ENCODE results near the gene NAA20.
A peak's percentile ranks its signal among the peaks of the same experiment; 100 is the strongest.
"Not testable (repeated sequence)": the region's sequence is repeated elsewhere in the genome, so short reads cannot be mapped to it uniquely, and the experiment has no call there.

NAA20 gene

GRCh38 chr20:19991854-19992253, 25.3 kb upstream of the NAA20 start:
- no peak for DNase-seq (ENCODE audit: low read depth)

- DNase-seq (ENCODE audit: low read depth), result peak; percentile 97
Measured at GRCh38 chr20:19992996-19993908, 23.9 kb upstream of the NAA20 start.

GRCh38 chr20:19993958-19994669, 23.0 kb upstream of the NAA20 start:
- DNase-seq (ENCODE audit: low read depth), result no peak

DNA sequence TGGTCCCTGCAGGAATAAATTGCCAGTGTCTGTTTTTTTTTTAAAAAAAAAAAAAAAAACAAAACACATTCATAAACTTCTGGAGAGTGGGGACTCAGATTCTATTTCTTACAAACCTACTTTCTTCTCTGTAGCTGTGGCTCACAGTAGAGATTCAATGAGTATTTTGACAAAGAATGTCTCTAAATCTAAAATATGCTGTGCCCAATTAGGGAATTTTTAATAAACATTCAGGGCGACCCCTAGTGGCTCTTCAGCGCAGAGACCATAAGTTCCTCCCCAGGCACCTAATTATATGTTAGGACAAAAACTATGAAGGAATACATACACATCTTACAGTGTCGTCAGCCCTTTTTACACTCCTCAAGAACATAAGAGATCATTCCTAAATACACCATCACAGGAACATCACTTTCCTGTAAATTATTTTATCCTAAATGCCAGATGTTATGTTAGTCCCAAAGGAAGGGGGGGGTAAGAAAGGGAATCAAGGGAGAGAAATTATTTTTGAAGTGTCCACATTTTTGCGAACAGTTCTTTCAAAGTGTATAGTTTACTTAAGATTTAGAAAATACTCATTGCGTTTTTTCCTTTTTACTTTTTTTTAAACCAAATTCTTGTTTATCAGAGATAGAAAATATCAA, 21.8 kb upstream of the NAA20 start:
- DNase-seq (ENCODE audit: low read depth), result no peak

DNA sequence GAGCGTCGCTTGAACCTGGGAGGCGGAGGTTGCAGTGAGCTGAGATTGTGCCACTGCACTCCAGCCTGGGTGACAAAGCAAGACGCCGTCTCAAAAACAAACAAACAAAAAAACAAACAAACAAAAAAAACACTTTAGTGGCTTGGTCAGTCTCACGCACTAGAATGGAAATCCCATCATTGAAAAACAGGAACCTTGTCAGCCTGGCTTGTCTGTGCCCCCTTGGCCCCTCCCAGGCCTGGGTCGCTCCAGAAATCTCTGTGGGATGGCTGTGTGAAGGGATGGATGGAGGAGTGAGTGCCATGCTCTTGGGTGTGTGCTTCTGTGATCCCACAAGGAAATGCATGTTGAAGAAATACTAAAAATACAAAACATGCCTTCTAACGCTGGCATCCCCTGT, 20.9 kb upstream of the NAA20 start:
- DNase-seq (ENCODE audit: low read depth), result no peak

DNA sequence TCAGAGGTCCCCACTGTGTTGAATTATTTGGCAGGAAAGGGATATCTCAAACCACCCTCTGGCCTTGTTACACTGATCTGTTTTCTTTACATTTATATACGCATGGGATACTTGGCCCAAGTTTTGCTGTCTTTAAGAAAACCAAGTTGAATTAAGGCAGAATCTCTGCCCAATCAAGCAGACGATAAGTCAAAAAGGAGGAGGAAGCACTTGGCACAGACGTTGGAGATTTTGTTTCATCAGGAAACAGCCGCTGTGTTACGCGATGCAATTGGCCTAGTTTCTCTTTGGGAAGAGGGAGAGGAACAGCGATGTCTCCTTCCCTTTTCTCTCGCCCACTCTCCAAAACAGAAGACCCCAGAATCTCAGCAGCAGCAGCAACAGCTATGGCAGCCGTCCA, 20.2 kb upstream of the NAA20 start:
- no peak for DNase-seq (ENCODE audit: low read depth)

DNA sequence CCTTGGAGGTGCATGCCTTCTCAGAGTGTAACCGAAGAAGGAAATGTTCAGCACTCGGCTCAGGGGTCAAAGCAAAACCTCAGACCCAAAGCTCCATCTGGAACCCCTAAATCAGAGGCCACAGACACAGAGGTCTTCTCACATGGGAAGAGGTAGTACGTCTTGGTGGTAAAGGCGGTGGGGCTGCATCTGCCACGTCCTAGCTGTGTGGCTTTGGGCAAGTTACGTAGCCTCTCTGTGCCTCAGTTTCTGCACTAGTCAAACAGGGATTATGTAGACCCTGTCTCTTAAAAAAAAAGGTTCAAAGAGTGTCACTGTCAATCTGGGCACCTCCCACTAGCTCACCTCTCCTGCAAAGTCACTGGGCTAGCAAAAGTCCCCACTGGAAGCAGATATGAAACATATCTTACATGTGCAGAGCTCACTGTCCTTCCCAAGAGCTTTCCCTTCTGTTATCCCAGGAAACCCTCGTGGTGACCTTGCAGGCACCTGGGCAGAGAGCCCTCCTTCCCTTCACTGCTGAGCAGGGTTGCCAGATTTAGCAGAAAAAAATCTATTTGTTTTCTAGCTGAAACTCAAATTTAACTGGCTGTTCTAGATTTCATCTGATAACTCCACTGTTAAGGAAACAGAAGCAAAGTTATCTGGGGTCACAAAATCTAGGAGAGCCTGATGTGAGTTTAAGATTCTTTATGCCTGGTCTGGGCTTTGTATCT, 18.0 kb upstream of the NAA20 start:
- DNase-seq (ENCODE audit: low read depth), result no peak

GRCh38 chr20:20000211-20000968, 16.8 kb upstream of the NAA20 start:
- DNase-seq (ENCODE audit: low read depth), result no peak

DNA sequence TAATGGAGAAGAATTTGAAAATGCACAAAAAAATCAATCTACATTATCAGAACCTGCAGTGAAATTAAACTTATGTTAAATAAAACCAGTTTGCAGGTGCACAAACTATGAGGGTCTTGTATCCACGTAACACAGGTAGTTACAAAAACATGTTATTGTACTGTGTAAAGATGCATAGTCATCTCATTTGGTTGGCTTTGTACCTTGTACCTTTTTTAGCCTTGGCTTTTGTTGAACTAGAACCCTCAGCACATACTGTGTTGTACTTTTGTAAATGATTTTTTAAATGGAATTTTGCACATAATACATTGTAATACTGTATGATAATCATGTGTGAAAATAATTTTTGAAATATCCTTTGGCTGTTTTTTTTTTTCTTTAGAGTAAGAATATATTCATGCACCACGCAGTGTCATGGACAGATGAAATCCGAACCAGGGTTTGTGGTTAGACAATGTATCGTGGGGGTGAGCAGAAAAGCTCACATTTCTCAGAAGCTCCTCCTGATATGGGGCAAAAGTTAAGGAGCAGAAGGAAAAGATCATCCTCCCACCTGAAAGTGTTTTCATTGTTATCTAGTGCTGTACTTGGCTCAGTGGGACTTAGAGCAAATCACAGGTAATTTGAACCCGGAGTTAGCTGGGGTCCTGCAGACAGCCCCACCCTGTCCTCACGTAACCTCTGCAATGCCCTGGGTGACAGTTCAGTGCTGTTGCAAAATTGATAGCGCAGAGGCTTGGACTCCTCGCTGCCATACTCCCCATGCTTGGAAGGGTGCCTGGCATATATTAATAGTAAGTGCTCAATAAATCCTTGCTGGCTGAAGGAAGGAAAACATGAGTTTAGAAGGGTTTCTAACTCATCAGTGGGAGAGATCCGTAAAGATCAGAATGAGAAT, 14.8 kb upstream of the NAA20 start:
- DNase-seq (ENCODE audit: low read depth), result no peak

- DNase-seq (ENCODE audit: low read depth), result no peak
Measured at GRCh38 chr20:20003031-20003954, 13.9 kb upstream of the NAA20 start.

GRCh38 chr20:20003955-20004322, 13.2 kb upstream of the NAA20 start:
- not testable (repeated sequence) for DNase-seq (ENCODE audit: low read depth)

- DNase-seq (ENCODE audit: low read depth), result no peak
Measured at GRCh38 chr20:20005342-20005741, 11.8 kb upstream of the NAA20 start.

GRCh38 chr20:20009784-20010253, 7.3 kb upstream of the NAA20 start:
- DNase-seq (ENCODE audit: low read depth), result no peak

- no peak for DNase-seq (ENCODE audit: low read depth)
Measured at GRCh38 chr20:20010639-20011500, 6.3 kb upstream of the NAA20 start.

- DNase-seq (ENCODE audit: low read depth), result no peak
Measured at GRCh38 chr20:20012541-20012940, 4.6 kb upstream of the NAA20 start.

DNA sequence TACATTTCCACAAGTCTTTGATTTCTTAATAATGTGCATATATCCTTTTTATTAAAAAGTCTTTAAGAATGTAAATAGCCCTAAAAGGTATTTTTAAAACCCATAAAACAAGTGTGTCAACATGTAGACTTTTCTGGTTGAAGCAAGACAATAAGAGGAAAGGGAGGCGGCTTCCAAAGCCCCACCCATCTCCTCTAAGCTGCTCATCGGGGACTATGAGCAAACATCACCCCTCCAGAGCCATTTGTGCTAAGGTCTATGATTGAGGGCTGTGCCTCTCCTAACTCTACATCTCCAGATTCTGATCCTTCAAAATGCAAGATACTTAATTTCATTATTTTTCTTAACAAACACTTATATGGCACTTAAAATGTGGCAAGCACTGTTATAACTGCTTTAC, 2.5 kb upstream of the NAA20 start:
- no peak for DNase-seq (ENCODE audit: low read depth)

DNA sequence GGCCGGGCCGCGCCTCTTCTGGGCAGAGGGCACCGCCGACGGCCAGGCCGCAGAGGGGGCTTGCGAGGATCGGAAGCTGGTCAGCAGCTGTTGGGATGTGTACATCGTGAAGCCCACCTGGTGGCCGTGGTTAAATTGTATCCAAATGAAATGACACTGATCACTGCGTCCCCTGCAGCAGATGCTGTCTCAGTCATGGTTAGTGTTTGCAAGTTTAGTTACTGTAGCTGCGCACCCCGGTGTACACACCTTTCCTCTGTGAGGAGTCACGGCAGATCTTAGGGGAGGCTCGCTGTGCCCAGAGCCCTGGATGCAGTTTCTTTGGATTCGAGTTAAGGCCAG, 653 bp downstream of the NAA20 start:
- no peak for DNase-seq (ENCODE audit: low read depth)

DNA sequence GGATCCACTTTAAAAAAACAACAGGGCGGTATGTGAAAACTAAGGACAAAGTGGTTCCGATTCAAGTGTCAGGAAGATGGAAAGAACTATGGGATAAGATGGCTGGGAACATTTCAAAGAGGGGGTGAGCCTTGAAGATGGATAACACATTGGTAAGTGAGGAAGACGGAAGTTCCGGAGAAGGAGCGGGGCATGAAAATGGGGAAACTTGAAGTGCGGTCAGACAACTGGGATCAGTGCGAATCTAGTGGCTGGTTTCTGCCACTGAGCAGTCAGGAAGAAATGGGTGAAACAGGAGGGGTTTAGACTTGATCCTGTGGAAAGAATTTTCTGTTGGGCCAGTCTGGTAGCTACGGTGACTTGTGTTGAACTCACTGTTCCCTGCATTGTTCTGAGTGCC, 1.2 kb downstream of the NAA20 start:
- DNase-seq (ENCODE audit: low read depth), result no peak
